ENCODE measurements around the gene PIK3R5. TPM values are rescaled to one million over a fixed set of nuclear protein-coding genes. Genes with fewer than 3 reads are reported as not detected.

The PIK3R5 gene
- total RNA-seq, 2 donors from 2014 or later = 32.2 to 46.9 TPM

DNA sequence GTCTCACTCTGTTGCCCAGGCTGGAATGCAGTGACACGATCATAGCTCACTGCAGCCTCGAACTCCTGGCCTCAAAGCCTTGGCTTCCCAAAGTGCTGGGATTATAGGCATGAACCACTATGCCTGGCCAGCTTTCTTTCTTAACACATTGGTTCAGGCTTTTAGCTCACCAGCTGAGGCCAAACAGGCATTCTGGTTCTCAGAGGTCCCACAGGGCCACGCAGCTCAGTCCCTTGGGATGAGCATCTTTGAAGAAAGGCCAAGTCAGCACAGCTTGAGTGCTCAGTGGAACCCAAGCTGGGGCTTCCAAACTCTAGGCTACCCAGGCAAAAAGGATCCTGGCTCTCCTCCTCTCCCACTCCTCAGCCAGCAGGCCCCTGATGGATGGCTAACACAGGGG, 2.5 kb downstream of the PIK3R5 start:
- DNase-seq (ENCODE audit: low spot score in 2 of 2) = no peak
- no peak for ATAC-seq
- H3K36me3 Mint-ChIP-seq = peaks cover 30 to 57% of the 10 kb centered on the region in 2 donors
- H3K27ac Mint-ChIP-seq = peak overlapping the region; percentile 73 to 93
- H3K9me3 Mint-ChIP-seq = peaks cover 5 to 8% of the 10 kb centered on the region in 2 donors

DNA sequence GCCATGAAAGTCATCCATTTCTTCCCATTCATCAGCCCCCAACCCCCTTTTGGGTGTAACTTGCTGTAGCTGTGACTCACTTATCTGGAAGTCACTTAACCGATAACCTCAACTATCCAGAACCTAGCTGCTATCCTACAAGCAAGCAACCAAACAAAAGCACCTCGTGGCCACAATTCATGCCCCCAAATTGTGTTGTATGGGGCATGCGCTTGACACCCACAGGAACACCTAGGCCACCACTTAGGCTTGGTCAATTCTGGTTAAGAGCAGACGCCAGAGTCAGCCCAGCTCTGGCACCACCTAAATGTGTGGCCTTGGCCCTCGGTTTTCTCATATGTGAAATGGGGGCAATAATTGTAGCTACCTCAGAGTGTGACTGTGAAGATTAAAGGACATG, 3.7 kb downstream of the PIK3R5 start:
- no peak for ATAC-seq
- H3K9me3 Mint-ChIP-seq = peaks cover 0 to 8% of the 10 kb centered on the region in 2 donors
- no peak overlapping the region for H3K27ac Mint-ChIP-seq
- peaks cover 32 to 58% of the 10 kb centered on the region in 2 donors for H3K36me3 Mint-ChIP-seq
- DNase-seq (ENCODE audit: low spot score in 2 of 2) = no peak

DNA sequence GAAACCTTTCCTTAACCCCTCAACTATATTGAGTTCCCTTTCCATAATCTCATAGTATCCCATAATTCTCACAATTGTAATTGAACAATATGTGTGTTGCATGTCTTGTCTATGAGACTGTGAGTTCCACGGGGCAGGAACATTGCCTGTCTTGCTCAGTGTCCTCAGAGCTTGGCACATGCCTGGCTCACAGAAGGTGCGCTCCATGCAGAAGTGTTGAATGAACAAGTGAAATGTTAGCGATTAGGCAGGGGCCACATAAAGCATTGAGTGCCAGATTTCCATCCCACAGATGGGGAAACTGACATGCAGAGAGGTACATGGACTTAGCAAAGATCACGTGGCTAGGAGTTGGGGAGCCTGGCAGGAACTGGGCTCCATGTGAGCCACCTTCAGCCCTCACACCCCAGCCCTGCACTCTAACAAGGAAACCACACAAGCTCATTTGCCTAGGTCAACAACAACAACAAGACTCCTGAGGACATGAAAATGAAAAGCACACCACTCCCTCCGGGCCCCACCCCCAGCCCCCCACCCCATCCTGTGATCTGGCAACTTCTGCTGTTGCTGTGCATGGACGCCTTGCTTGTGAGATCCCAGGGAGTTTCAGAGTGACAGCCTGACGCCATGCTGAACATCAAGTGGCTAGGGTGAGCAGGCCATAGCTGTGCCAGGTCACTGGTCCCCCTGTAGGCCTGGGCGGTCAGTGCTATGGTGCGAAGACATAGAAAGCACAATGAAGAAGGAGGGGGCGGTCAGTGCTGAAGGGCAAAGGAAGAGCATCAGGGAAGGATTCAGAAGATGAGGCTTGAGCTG, 5.0 kb downstream of the PIK3R5 start:
- no peak for ATAC-seq
- DNase-seq (ENCODE audit: low spot score in 2 of 2) = no peak
- no peak overlapping the region for H3K27ac Mint-ChIP-seq
- H3K36me3 Mint-ChIP-seq = peaks cover 35 to 67% of the 10 kb centered on the region in 2 donors
- H3K9me3 Mint-ChIP-seq = peaks cover 0 to 5% of the 10 kb centered on the region in 2 donors

GRCh38 chr17:8959312-8959918, 6.1 kb downstream of the PIK3R5 start:
- Mint-ChIP-seq H3K36me3 (peaks cover 38 to 77% of the 10 kb centered on the region in 2 donors), H3K9me3 (peaks cover 0 to 5% of the 10 kb centered on the region in 2 donors), H3K27ac (peak overlapping the region; percentile 78 to 97)
- ATAC-seq (no peak), DNase-seq (ENCODE audit: low spot score in 2 of 2) (no peak)

DNA sequence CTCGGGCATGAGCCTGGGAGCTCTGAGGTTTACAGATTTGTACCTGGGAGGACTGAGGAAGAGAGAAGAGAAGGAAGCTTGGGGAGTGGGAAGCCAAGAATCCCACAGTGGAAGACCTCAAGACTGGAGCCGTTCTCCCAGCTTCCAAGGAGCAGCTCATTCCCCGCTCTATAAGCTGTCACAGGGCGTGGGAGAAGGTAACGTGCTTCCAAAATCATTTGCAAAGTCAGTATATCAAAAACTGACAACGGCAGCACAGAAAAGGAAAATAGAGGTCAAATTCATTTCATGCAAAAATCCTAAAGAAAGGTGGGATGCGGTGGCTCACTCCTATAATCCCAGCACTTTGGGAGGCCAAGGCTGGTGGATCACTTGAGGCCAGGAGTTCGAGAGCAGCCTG, 7.8 kb downstream of the PIK3R5 start:
- H3K36me3 Mint-ChIP-seq = peaks cover 31 to 78% of the 10 kb centered on the region in 2 donors
- ATAC-seq = no peak
- peaks cover 0 to 5% of the 10 kb centered on the region in 2 donors for H3K9me3 Mint-ChIP-seq
- DNase-seq (ENCODE audit: low spot score in 2 of 2) = no peak
- H3K27ac Mint-ChIP-seq = peak overlapping the region; percentile 11 to 78

- ATAC-seq (peak; percentile 73 to 86), DNase-seq (ENCODE audit: low spot score in 2 of 2) (peak in 1 of 2 donors; percentile 45)
- Mint-ChIP-seq H3K36me3 (peaks cover 36 to 84% of the 10 kb centered on the region in 2 donors), H3K9me3 (peaks cover 0 to 16% of the 10 kb centered on the region in 2 donors), H3K27ac (peak overlapping the region; percentile 72 to 78)
Measured at GRCh38 chr17:8956465-8956902, 9.0 kb downstream of the PIK3R5 start.

DNA sequence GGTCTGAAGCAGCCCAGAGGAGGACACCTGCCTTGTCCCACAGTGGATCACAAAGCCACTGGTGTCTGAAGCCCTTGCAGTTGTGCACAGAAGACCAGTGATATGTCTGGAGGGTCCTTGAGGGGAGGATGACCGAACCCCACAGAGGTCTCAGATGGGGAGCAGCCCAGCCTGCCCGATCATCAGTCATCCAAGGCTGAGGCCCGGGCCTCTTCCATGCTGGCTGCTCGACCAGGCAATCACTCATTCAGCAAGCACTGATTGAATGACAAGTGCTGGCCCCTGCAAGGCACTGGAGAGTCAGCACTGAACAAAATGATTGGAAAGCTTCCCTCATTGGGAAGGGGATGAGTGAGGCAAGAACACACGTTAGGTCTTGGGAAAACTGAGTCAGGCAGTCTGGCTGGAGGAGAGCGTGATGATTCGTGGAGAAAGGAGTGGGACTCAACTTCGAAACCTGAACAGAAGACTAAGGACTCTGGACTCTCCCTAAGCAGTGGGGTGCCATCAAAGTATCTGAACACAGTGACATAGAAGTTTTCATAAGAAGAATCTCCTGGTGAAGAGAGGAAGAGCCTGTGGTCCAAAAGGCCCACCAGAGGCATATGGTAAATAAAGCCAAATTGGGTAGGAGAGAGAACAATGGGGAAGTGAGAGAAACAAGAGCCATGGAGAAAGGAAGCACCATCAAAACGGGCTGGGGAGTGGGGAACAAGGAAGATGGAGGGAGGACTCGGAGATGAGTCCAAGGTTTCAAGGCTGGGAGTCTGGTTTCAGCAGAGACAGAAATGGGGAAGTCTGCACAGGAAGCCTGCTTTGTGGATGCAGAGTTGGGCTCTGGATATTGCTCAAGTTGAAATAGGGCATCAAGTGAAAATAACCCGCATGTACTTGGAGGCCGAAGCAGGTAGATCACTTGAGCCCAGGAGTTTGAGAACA, 10.2 kb downstream of the PIK3R5 start:
- ATAC-seq (peak in 1 of 2 donors; percentile 21), DNase-seq (ENCODE audit: low spot score in 2 of 2) (no peak)
- Mint-ChIP-seq H3K36me3 (peaks cover 36 to 87% of the 10 kb centered on the region in 2 donors), H3K27ac (peak overlapping the region; percentile 62 to 78), H3K9me3 (peaks cover 5 to 26% of the 10 kb centered on the region in 2 donors)

- peaks cover 32 to 79% of the 10 kb centered on the region in 2 donors for H3K36me3 Mint-ChIP-seq
- peak overlapping the region; percentile 47 to 78 for H3K27ac Mint-ChIP-seq
- peak in 1 of 2 donors; percentile 42 for ATAC-seq
- no peak for DNase-seq (ENCODE audit: low spot score in 2 of 2)
- peaks cover 5 to 28% of the 10 kb centered on the region in 2 donors for H3K9me3 Mint-ChIP-seq
Measured at GRCh38 chr17:8954339-8954738, 11.2 kb downstream of the PIK3R5 start.

DNA sequence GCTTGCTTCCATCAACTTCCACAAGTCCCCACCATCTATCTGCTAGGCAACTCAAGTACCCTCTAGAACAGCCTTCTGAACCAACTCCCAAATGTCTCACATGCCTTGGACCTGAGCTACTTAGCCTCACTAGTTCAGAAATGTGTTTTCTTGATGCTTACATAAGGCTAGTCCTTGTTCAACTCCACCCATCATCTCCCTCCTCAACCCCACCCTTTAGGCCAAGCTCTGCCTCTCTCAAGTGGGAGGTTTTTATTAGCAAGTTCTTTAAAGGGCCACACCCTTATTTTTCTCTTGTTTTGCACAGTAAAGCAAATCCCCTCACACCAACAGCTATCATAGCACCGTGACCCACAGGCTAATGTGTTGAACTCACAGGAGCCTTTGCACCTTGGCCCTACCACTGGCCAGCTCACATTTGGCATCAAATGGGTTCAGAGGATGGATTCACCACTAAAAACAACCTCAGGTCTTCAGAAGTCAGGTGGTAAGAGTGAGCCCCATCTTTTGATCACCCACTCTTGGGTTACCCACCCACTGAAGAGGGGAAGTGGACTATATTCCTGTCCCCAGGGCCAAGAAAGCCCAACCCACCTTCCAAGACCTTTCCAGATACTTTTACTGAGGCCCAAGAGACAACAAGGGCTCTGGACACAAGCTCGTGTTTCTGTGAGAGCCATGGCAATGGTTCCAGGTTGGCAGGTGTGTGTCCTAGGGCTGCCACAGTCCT, 12.2 kb downstream of the PIK3R5 start:
- Mint-ChIP-seq H3K27ac (no peak overlapping the region), H3K36me3 (peaks cover 26 to 73% of the 10 kb centered on the region in 2 donors), H3K9me3 (peaks cover 5 to 28% of the 10 kb centered on the region in 2 donors)
- no peak for DNase-seq (ENCODE audit: low spot score in 2 of 2)
- no peak for ATAC-seq

DNA sequence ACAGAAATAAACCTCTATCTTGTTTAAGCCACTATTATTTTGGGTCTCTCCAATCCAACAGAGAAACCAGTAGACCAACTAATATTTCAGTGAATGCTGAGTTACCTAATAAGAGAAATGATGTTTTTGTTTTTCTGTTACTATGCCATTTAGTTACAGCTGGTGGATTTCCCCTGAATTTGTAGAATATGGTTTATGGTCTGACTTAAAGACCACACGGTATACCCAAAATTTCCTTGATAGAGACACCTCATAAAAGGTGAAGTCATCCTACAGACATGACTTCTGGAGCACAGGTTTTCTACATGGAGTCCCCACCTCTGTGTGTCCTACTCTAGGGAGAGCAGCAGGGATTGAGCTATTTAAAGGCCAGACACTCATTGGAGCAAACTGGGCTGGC, 13.3 kb downstream of the PIK3R5 start:
- DNase-seq (ENCODE audit: low spot score in 2 of 2) = no peak
- no peak for ATAC-seq
- H3K27ac Mint-ChIP-seq = peak overlapping the region; percentile 71 to 72
- peaks cover 9 to 28% of the 10 kb centered on the region in 2 donors for H3K9me3 Mint-ChIP-seq
- H3K36me3 Mint-ChIP-seq = peaks cover 22 to 70% of the 10 kb centered on the region in 2 donors

DNA sequence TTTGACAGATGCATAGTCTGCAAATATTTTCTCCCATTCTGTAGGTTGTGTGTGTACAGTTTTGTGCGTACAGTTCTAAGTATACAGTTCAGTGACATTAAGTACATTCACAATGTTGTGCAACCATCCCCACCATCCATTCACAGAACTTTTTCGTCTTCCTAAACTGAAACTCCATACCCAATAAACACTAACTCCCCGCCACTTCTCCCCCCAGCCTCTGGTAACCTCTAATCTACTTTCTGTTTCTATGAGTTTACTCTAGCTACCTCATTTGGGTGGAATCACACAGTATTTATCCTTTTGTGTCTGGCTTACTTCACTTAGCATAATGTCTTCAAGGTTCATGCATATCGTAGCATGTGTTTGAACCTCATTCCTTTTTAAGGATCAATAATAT, 14.3 kb downstream of the PIK3R5 start:
- ATAC-seq (no peak), DNase-seq (ENCODE audit: low spot score in 2 of 2) (no peak)
- Mint-ChIP-seq H3K36me3 (peaks cover 27 to 70% of the 10 kb centered on the region in 2 donors), H3K27ac (peak overlapping the region in 1 of 2 donors; percentile 71), H3K9me3 (peaks cover 9 to 33% of the 10 kb centered on the region in 2 donors)

GRCh38 chr17:8949061-8949661, 16.3 kb downstream of the PIK3R5 start:
- no peak for DNase-seq (ENCODE audit: low spot score in 2 of 2)
- peaks cover 21 to 70% of the 10 kb centered on the region in 2 donors for H3K36me3 Mint-ChIP-seq

GRCh38 chr17:8948462-8948861, 17.0 kb downstream of the PIK3R5 start:
- H3K9me3 Mint-ChIP-seq = peaks cover 9 to 41% of the 10 kb centered on the region in 2 donors
- ATAC-seq = peak; percentile 9 to 11
- peak overlapping the region; percentile 80 to 88 for H3K27ac Mint-ChIP-seq
- peaks cover 25 to 73% of the 10 kb centered on the region in 2 donors for H3K36me3 Mint-ChIP-seq
- no peak for DNase-seq (ENCODE audit: low spot score in 2 of 2)

More at GRCh38 chr17:8949061-8949661, 16.3 kb downstream of the PIK3R5 start:
- ATAC-seq = peak; percentile 82 to 89
- peak overlapping the region; percentile 80 to 88 for H3K27ac Mint-ChIP-seq
- H3K9me3 Mint-ChIP-seq = peaks cover 9 to 36% of the 10 kb centered on the region in 2 donors

DNA sequence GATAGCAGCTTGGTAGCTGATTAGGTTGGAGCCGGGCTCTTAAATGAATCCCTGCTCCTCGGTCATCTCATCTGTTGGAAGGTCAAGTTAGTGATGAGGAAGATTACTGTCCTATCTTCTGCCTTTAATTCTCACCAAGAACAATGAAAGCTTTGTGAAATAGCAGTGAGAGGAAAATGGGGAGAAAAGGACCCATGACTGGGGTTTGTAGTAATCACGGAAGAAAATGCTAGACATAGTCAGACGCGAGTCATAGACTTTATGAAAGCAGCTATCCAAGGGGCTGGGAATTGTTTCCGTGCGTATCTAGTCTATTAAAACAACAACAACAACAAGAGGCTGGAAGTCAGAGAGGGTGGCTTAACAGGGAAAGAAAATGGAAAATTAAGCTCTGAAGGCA, 18.3 kb downstream of the PIK3R5 start:
- H3K36me3 Mint-ChIP-seq = peaks cover 22 to 67% of the 10 kb centered on the region in 2 donors
- no peak for DNase-seq (ENCODE audit: low spot score in 2 of 2)

GRCh38 chr17:8946476-8946875, 19.0 kb downstream of the PIK3R5 start:
- no peak for DNase-seq (ENCODE audit: low spot score in 2 of 2)
- Mint-ChIP-seq H3K36me3 (peaks cover 15 to 60% of the 10 kb centered on the region in 2 donors), H3K27ac (peak overlapping the region; percentile 54 to 87), H3K9me3 (peaks cover 9 to 30% of the 10 kb centered on the region in 2 donors)
- no peak for ATAC-seq

More for the DNA sequence above, 18.3 kb downstream of the PIK3R5 start:
- peak overlapping the region in 1 of 2 donors; percentile 54 for H3K27ac Mint-ChIP-seq
- ATAC-seq = no peak
- H3K9me3 Mint-ChIP-seq = peaks cover 9 to 37% of the 10 kb centered on the region in 2 donors
